ENCODE data around the gene UPK1B. TPM values are rescaled to one million over a fixed set of nuclear protein-coding genes. Genes with fewer than 3 reads are reported as not detected.
"Not testable (repeated sequence)": the region's sequence is repeated elsewhere in the genome, so short reads cannot be mapped to it uniquely, and the experiment has no call there.

The UPK1B gene
- total and polyA plus RNA-seq, 9 of the 15 experiments (the other 6 are each of a cell fraction or from before 2014, with no cell fraction given): 0.22 to 1.2 (median 0.51) TPM

DNA sequence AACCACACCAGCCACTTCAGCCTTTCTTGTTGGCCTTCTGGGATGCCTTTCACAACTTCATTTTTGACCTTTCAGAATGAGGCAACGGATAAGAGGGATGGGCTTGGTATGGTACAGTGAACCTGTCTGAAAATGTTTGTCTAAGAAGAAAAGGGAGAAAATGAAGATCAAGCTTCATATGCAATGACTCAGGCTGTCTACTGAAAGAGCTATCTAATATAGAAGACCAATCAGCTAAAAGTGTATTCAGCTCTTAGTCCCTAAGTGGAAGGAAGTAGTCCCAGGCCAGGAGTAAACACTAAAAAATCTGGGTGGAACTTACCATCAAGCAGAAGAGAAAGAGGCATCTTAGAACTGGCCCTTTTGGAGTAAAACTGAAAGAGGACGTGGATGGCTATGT, 12.2 kb upstream of the UPK1B start:
- no TSS peak for BruUV-seq (replicated peaks)
- no peaks in the 10 kb centered on the region for H3K79me2 ChIP-seq (ENCODE audit: control insufficient read depth, insufficient read depth, low read length)
- H3K27ac ChIP-seq (ENCODE audit: extremely low read depth, low read depth, low read length): no peak overlapping the region
- 0% methylated on average over 2 of the region's 2 CpGs for WGBS (ENCODE audit: insufficient coverage, low coverage, missing lambda C conversion rate)
- in situ Hi-C loops (cut with MboI) (no loop called here), intact Hi-C loops (cut with micrococcal nuclease) (no loop called here)
- H3K36me3 ChIP-seq (ENCODE audit: control insufficient read depth, insufficient read depth, low read length): no peaks in the 10 kb centered on the region
- ATAC-seq: no peak
- no peak overlapping the region for H3K9ac ChIP-seq (ENCODE audit: insufficient read depth in 1 of 2, low read depth in 2 of 2, low read length in 2 of 2)
- FAIRE-seq: no peak
- H3K4me3 ChIP-seq: no peak overlapping the region
- no peak for TF ChIP-seq ZNF778 (CRISPR knock-in tag; IDR thresholded peaks at IDR 0.05)
- TF ChIP-seq CREB1 (IDR thresholded peaks at IDR 0.05): no peak
- TF ChIP-seq CREB1 (CRISPR knock-in tag; IDR thresholded peaks at IDR 0.05): no peak
- TF ChIP-seq GATAD2A (IDR thresholded peaks at IDR 0.05): no peak
- TF ChIP-seq, protein P1, sequence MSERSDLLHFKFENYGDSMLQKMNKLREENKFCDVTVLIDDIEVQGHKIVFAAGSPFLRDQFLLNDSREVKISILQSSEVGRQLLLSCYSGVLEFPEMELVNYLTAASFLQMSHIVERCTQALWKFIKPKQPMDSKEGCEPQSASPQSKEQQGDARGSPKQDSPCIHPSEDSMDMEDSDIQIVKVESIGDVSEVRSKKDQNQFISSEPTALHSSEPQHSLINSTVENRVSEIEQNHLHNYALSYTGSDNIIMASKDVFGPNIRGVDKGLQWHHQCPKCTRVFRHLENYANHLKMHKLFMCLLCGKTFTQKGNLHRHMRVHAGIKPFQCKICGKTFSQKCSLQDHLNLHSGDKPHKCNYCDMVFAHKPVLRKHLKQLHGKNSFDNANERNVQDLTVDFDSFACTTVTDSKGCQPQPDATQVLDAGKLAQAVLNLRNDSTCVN (CRISPR knock-in tag; IDR thresholded peaks at IDR 0.05): no peak
- no peak for TF ChIP-seq POLR2AphosphoS5 (IDR thresholded peaks at IDR 0.05; ENCODE audit: control insufficient read depth, insufficient read depth, low read depth, low read length)
- TF ChIP-seq ZNF644 (tag; IDR thresholded peaks at IDR 0.05; ENCODE audit: low read depth): no peak
- no peak for TF ChIP-seq EP300 (IDR thresholded peaks at IDR 0.05; ENCODE audit: low read length)
- no peak for TF ChIP-seq ZKSCAN8 (CRISPR knock-in tag; IDR thresholded peaks at IDR 0.05)
- no peak overlapping the region for H2AFZ ChIP-seq (ENCODE audit: low read depth, low read length)
- ChIA-PET POLR2A (no interaction called here), CTCF (ENCODE audit: low intra/inter-chr PET ratio) (no interaction called here)
- no peak overlapping the region for H3K4me2 ChIP-seq (ENCODE audit: insufficient read depth, low read length)
- no peak for DNase-seq (ENCODE audit: extremely low read depth in 1 of 4, low spot score in 3 of 4)
- H4K20me1 ChIP-seq (replicated peaks; ENCODE audit: control insufficient read depth, insufficient read depth, low read length): no peaks in the 10 kb centered on the region
- no peaks in the 10 kb centered on the region for H3K27me3 ChIP-seq (ENCODE audit: control insufficient read depth in 2 of 2, insufficient read depth in 2 of 2, low read length in 2 of 2)
- H3K9me1 ChIP-seq (ENCODE audit: control insufficient read depth, insufficient read depth, low read length): no peaks in the 10 kb centered on the region
- no peaks in the 10 kb centered on the region for H3K9me3 ChIP-seq (replicated peaks; ENCODE audit: control insufficient read depth, insufficient read depth, low read depth, low read length)
- no peaks in the 10 kb centered on the region for H3K4me1 ChIP-seq (replicated peaks in 1 of 2; ENCODE audit: control insufficient read depth in 2 of 2, insufficient read depth in 2 of 2, low read length in 2 of 2)

DNA sequence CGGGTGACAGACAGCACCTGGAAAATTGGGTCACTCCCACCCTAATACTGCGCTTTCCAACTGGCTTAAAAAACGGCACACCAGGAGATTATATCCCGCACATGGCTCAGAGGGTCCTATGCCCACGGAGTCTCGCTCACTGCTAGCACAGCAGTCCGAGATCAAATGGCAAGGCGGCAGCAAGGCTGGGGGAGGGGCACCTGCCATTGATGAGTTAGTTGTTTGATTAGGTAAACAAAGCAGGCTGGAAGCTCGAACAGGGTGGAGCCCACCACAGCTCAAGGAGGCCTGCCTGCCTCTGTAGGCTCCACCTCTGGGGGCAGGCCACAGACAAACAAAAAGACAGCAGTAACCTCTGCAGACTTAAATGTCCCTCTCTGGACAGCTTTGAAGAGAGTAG, 8.7 kb upstream of the UPK1B start:
- H3K9me3 ChIP-seq (replicated peaks; ENCODE audit: control insufficient read depth, insufficient read depth, low read depth, low read length); H3K36me3 ChIP-seq (ENCODE audit: control insufficient read depth, insufficient read depth, low read length); FAIRE-seq; BruUV-seq (replicated peaks); H3K9me1 ChIP-seq (ENCODE audit: control insufficient read depth, insufficient read depth, low read length); H3K9ac ChIP-seq (ENCODE audit: insufficient read depth in 1 of 2, low read depth in 2 of 2, low read length in 2 of 2); POLR2A ChIA-PET; H3K4me3 ChIP-seq; in situ Hi-C loops (cut with MboI); H3K27ac ChIP-seq (ENCODE audit: extremely low read depth, low read depth, low read length); DNase-seq (ENCODE audit: extremely low read depth in 1 of 4, low spot score in 3 of 4); H3K79me2 ChIP-seq (ENCODE audit: control insufficient read depth, insufficient read depth, low read length); intact Hi-C loops (cut with micrococcal nuclease); CTCF ChIA-PET (ENCODE audit: low intra/inter-chr PET ratio); H2AFZ ChIP-seq (ENCODE audit: low read depth, low read length); H4K20me1 ChIP-seq (replicated peaks; ENCODE audit: control insufficient read depth, insufficient read depth, low read length); H3K4me2 ChIP-seq (ENCODE audit: insufficient read depth, low read length); ATAC-seq; H3K4me1 ChIP-seq (replicated peaks in 1 of 2; ENCODE audit: control insufficient read depth in 2 of 2, insufficient read depth in 2 of 2, low read length in 2 of 2); H3K27me3 ChIP-seq (ENCODE audit: control insufficient read depth in 2 of 2, insufficient read depth in 2 of 2, low read length in 2 of 2): not testable (repeated sequence)
- WGBS (ENCODE audit: insufficient coverage, low coverage, missing lambda C conversion rate): 15% methylated on average over 8 of the region's 9 CpGs
